Muscle of arm (tissue), 14 donors: ENCODE data around the gene ARID3C. TPM values are rescaled to one million over a fixed set of nuclear protein-coding genes. Genes with fewer than 3 reads are reported as not detected.

ENCODE experiments used
- DNase-seq: peaks from one replicate; pipeline ENCODE4 v3.0.0-alpha.2; 2013
- long read RNA-seq, 11 donors: transcript quantifications; one replicate each; lab custom pipeline, GENCODE V29; 2026
- polyA plus RNA-seq, 12 donors: library from polyadenylated mRNA; unstranded; fragments of 120-200 nt; gene quantifications; one replicate each; pipeline ENCODE4 v1.2.1, GENCODE V29; 2013; ENCODE audit not compliant: insufficient read length in 12 of 12

Gene ARID3C, protein sequence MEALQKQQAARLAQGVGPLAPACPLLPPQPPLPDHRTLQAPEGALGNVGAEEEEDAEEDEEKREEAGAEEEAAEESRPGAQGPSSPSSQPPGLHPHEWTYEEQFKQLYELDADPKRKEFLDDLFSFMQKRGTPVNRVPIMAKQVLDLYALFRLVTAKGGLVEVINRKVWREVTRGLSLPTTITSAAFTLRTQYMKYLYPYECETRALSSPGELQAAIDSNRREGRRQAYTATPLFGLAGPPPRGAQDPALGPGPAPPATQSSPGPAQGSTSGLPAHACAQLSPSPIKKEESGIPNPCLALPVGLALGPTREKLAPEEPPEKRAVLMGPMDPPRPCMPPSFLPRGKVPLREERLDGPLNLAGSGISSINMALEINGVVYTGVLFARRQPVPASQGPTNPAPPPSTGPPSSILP
- under 1 TPM in 4 of 12 donors, not detected in 8; 0.08 to 0.18 (median 0.11) TPM for polyA plus RNA-seq
- long read RNA-seq, donor 1 = 0 reads
- long read RNA-seq, donor 2 = 0 reads
- long read RNA-seq, donor 3 = 0 reads
- long read RNA-seq, donor 4 = 0 reads
- long read RNA-seq, donor 5 = 0 reads
- long read RNA-seq, donor 6 = 0 reads
- long read RNA-seq, donor 7 = 0 reads
- long read RNA-seq, donor 8 = 0 reads
- long read RNA-seq, donor 9 = 0 reads
- long read RNA-seq, donor 10 = 0 reads
- long read RNA-seq, donor 11, partial matches to known transcripts = 185 of 193 reads
- long read RNA-seq, donor 11, other reads (novel, unspliced or antisense) = 8 of 193 reads

DNA sequence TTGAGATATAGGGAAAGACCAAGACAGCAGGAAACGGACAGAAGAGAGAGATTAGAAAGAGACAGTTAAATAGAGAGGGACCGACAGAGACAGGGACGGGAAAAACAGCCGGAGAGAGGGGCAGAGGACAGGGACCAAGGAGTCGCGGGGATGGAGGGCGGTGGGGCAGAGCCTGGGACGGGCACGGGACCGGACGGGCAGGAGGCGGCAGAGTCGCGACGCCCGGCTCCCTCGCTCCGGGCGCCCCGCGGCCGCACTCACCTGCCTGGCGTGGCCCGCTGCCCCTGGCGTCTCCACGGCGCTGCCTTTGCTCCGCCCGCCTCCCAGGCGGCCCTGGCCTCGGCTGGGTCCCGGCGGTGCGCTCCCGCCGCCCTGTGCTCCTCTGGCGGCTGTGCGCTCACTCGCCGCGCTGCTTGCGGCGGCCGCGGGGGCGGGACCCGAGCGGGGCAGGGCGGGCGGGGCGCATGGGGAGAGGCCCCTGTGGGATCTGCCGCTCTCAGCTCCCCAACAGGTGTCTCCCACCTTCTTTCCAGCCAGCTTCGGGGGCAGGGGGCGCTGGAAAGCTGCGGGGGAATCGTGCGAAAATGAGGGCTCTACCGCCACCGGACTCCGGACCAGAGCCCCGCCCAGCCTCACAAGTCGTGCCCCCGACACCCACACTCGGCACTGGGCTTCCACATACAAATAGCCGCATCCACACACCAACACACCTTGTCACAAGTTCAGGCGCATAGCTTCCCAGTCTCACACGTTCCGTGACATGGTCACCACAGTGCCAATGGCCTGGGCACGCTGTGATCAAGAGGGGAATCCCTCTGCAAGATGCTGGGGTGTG, at the start of gene ARID3C:
Gene ARID3C (minus strand): TSS at position 411 of the 835 bp plus-strand sequence. CDS start 1,052 bp downstream, outside the sequence.
- no peak for DNase-seq

GRCh38 chr9:34675869-34676268, 47.0 kb upstream of the ARID3C start:
- no peak for DNase-seq

GRCh38 chr9:34675048-34675714, 46.3 kb upstream of the ARID3C start:
- DNase-seq = no peak

GRCh38 chr9:34674440-34674839, 45.6 kb upstream of the ARID3C start:
- no peak for DNase-seq

DNA sequence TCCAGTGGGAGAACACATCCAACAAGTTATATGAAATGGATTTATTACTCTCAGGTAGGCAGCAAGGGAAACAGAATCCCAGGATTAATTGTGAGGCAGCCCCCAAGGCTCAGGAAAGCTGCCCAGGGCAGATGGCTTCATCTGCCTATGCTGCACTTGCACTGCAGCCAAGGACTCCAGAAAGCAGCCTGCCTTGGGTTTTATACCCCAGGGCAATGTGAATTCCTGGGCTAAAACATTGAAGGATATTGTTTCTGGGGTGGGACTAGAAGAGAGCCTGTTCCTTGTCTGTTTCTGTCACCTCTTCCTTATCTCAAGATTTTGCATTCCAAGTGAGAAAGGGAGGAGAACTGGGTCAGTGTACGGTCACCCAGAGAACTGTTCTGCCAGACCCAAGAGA, 42.4 kb upstream of the ARID3C start:
- no peak for DNase-seq

DNA sequence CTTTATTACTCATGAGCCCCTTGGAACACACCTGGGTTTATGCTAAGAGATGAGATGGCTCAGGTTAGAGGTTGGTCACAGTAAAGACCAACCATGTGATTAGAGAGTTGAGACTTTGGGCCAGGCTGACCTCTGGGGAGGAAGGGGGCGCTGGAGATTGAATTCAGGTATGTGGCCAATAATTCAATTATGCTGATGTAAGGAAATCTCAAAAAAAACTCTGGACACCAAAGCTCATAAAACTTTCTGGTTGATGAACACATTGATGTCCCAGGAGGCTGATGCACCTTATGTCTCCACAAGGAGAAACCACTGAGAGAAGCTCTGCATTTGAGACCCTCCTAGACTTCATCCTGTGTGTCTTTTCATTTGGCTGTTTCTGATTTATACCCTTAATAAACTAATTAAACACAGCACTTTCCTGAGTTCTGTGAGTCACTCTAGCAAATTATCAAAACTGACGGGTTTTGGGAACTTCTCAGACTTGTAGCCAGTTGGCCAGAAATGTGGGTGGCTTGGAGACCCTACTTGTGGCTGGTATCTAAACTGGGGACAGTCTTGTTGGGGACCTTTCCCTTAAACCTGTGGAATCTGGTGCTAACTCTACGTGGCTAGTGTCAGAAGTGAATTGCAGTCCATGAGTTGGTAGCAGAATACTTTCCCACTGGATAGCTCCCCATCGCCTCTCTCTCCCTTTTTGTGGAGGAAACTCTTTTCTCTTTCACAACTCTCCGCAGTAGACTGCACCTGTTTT, 41.1 kb upstream of the ARID3C start:
- no peak for DNase-seq

DNA sequence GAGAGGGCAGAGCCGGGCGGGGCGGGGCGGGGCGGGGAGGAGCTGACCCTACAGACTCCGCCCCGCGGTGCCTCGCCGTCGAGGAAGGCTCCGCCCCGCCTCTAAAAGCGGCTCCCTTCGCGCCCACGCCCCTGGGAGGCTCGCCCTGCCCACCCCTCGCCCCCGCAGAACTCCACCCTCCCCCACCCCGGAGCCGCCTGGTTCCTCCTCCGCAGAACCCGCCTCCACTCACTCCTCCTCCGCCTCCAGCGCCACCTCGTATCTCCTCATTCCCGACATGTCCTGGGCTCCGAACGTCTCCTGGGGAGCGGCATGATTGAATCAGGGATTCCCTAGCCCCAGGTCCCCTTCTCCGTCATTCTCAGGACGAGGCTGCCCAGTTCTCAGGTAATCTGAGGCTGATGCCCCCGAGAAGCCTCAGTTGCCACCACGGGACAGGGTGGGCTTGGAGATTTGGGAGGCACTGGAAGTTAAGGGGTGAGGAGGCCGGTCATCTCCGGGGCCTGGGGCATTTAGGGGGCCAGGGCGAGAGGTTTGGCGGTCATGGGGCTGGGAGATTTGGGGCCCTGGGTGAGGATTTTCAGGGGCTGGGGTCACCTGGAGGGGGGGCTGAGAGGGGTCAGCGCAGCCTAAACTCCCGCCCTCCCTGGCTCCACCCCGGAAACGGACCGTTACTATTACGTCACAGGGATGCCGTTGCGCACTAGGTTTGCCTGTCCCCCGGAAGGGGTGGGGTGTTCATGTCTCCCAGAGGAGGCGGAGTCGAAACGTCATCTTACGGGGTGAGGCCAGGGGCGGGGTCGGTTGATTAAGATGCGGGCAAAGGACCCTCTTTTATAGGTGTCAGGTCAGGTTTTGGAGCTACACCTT, 36.8 kb upstream of the ARID3C start:
- peak; percentile 95 for DNase-seq

- no peak for DNase-seq
Observed at GRCh38 chr9:34665067-34665380, 36.2 kb upstream of the ARID3C start.

GRCh38 chr9:34664281-34665066, 35.6 kb upstream of the ARID3C start:
- peak; percentile 73 for DNase-seq

DNA sequence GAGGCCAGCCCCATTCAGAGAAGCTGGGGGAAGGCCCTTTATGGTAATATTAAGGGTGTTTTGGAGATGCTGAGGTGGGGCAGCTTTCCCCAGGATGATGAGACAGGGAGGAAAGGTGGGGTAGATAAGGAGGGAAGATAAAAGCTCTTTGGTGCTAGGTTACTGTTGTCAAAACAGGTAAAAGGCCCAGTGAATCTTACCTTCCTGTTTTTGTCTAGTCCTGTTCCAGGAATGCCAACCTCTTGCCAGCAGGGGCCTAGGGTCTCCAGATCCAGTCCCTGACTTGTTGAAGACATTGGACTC, 34.4 kb upstream of the ARID3C start:
- DNase-seq = no peak

DNA sequence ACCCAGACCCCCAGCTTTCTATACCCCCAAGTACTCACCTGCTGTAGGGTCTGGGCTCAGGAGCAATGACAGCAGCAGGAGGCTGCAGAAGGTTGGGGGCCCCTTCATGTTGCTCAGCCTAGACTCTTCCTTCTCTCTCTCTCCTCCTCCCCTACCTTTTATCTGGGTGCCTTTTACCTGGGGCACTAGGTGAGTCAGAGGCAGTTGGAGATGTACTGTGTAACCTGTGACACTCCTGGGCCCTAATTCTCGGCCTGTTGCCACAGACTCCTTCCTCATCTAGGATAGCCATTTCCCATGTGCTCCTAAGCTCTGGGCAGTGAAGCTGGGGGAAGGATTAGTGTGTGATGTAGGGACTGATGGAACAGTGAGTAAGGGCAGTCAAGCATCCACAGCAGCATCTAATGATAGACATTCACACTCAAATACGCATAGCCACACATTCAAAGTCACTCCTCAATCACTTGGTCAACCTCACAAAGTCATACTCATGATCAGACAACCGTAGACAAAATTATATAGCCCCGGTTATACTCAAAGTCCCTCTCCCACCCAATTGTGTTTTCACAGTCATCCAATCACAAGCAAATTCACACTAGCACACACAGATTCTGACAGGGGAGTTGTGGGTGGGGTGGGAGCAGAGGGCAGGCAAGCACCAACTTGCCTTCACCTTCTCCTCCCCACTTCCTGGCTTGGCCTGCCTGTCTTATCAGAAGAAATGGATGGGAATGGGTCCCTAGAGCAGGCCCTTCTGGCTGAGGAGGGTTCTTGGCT, 33.8 kb upstream of the ARID3C start, which contains the start of gene CCL27:
Gene CCL27 (minus strand): TSS at position 132 of the 777 bp plus-strand sequence. CDS start 24 bp downstream, at position 108.
- no peak for DNase-seq

DNA sequence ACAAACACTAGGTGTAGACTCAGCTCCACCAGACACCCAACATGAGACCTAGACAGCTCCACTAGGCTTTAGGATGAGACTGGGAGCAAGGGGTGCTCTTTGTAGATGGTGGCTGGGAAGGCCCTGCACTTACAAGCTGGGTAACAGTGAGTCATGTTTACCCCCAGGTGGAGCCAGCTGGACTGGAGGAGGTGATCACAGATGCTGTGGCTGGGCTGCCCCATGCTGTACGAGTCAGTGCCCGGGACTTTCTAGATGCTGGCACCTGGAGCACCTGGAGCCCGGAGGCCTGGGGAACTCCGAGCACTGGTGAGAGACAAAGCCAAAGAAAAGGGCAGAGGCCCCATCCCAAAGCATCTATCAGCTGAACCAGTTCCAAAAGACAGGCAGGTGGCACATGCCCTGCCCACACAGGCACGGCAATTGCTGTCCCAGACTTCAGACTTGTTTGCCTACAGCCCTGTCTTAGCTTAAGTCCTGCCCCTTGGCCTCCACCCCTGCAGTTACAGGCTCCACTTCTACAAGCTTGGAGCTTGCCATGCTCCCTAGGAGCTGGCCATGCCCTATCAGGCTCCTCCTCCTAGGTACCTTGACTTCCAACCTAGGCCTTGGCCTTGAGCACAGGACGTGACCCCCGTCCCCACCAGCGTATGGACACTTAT, 30.9 kb upstream of the ARID3C start:
- no peak for DNase-seq

DNA sequence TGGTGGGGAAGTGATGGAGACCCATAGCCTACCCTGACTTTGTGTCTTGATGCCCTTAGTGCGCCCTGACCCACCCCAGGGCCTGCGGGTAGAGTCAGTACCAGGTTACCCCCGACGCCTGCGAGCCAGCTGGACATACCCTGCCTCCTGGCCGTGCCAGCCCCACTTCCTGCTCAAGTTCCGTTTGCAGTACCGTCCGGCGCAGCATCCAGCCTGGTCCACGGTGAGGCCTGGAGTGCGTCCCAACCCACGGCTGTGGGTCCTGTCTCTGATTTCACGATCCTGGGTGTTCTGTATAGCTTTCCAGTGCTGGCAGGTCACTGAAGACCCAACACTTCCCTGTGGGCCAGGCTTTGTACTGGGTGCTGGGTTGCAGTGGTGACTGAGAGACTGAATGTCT, 29.6 kb upstream of the ARID3C start:
- DNase-seq = no peak

- no peak for DNase-seq
Observed at GRCh38 chr9:34656992-34657391, 28.1 kb upstream of the ARID3C start.

GRCh38 chr9:34655394-34655793, 26.5 kb upstream of the ARID3C start:
- no peak for DNase-seq

GRCh38 chr9:34654323-34655051, 25.6 kb upstream of the ARID3C start:
- peak; percentile 84 for DNase-seq
